Measurements from ENCODE around the gene CCDC60.

DNA sequence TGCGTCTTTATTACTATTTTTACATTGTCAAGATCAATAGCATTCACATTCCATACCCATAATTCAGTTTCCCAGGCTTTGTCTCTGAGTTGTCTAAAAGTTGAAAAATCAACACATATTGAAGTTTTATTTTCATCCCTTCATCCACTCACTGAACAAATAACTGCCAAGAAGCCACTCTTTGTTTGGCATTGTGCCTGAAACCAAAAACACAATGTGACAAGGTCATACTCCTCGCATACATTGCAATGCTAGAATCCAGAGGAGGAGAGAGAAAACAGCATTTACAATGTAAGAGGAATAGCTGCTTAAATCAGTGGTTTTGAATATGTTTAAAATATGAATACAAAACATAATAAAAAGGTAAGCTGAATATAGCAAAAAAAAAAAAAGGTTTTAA, 71.8 kb downstream of the CCDC60 start:
- no peak for TF ChIP-seq GATA1 (IDR thresholded peaks at IDR 0.05; ENCODE audit: low read depth, low read length)
- TF ChIP-seq POLR2A (IDR thresholded peaks at IDR 0.05; ENCODE audit: low read length) = no peak
